Measurements from ENCODE around the gene USP7.
"Not testable (repeated sequence)": the region's sequence is repeated elsewhere in the genome, so short reads cannot be mapped to it uniquely, and the experiment has no call there.

The USP7 gene

GRCh38 chr16:8963821-8964441 lies at the start of gene USP7:
TSS of gene USP7 (minus strand) at chr16:8963906. CDS start at chr16:8963285, 621 bp downstream.
- DNase-seq: peak; percentile 95

GRCh38 chr16:9013508-9013864 lies 49.8 kb upstream of the USP7 start:
- no peak for DNase-seq

- no peak for DNase-seq
Observed at GRCh38 chr16:9012848-9013507, 49.3 kb upstream of the USP7 start.

- no peak for DNase-seq
Observed at GRCh38 chr16:9012330-9012729, 48.6 kb upstream of the USP7 start.

GRCh38 chr16:9008601-9009260 lies 45.0 kb upstream of the USP7 start:
- peak; percentile 76 for DNase-seq

GRCh38 chr16:9007177-9007794 lies 43.6 kb upstream of the USP7 start:
- DNase-seq: no peak

GRCh38 chr16:9004183-9004582 lies 40.5 kb upstream of the USP7 start:
- DNase-seq: no peak

- no peak for DNase-seq
Observed at GRCh38 chr16:9003763-9004162, 40.1 kb upstream of the USP7 start.

- DNase-seq: no peak
Observed at GRCh38 chr16:9003322-9003721, 39.6 kb upstream of the USP7 start.

- DNase-seq: peak; percentile 16
Observed at GRCh38 chr16:9002042-9002441, 38.3 kb upstream of the USP7 start.

GRCh38 chr16:9000664-9001063 lies 37.0 kb upstream of the USP7 start:
- DNase-seq: no peak

- DNase-seq: no peak
Observed at GRCh38 chr16:8999800-9000199, 36.1 kb upstream of the USP7 start.

- DNase-seq: no peak
Observed at GRCh38 chr16:8998108-8998507, 34.4 kb upstream of the USP7 start.

- DNase-seq: no peak
Observed at GRCh38 chr16:8996891-8997290, 33.2 kb upstream of the USP7 start.

GRCh38 chr16:8990445-8990844 lies 26.7 kb upstream of the USP7 start:
- DNase-seq: no peak

- no peak for DNase-seq
Observed at GRCh38 chr16:8989099-8989878, 25.6 kb upstream of the USP7 start.

GRCh38 chr16:8986818-8987191 lies 23.1 kb upstream of the USP7 start:
- no peak for DNase-seq

GRCh38 chr16:8986111-8986510 lies 22.4 kb upstream of the USP7 start:
- DNase-seq: no peak

GRCh38 chr16:8982816-8983215 lies 19.1 kb upstream of the USP7 start:
- no peak for DNase-seq

- not testable (repeated sequence) for DNase-seq
Observed at GRCh38 chr16:8981901-8982300, 18.2 kb upstream of the USP7 start.

- not testable (repeated sequence) for DNase-seq
Observed at GRCh38 chr16:8976189-8976588, 12.5 kb upstream of the USP7 start.

- no peak for DNase-seq
Observed at GRCh38 chr16:8975039-8975438, 11.3 kb upstream of the USP7 start.

All from activated CD4-positive, alpha-beta T cell treated with anti-CD3 and anti-CD28 coated beads, Interleukin-2, Interleukin-6, amounts not matched to agents 100 ng/mL and 50 ng/mL, durations not matched to agents 16 hours and 8 hours (primary cell).